HepG2 (cell line): ENCODE data around the gene SUSD6.

Experiments
- BCL6 ChIP-seq: IDR thresholded peaks from 2 replicates; pipeline ENCODE4 v1.6.1; 2016; ENCODE audit warnings: missing genetic modification reagents, missing compliant biosample characterization
- CTCF ChIP-seq: sonication (generic); formaldehyde crosslinking; IDR thresholded peaks from 2 replicates; pipeline ENCODE4 v1.5.0; 2020; ENCODE audit warnings: mild to moderate bottlenecking, missing genetic modification reagents, moderate library complexity
- GABPA ChIP-seq, 2 experiments: IDR thresholded peaks; 2 replicates each; pipeline ENCODE4 v1.6.1; 2011 to 2016; ENCODE audit warnings: low read depth in 2 of 2, low read length in 1 of 2, missing biosample characterization in 1 of 2, missing genetic modification characterization in 1 of 2
- HMGXB4 ChIP-seq, 2 experiments: sonication (generic) in 1 of 2; formaldehyde crosslinking in 1 of 2; IDR thresholded peaks; 2 replicates each; pipeline versions ENCODE4 v1.4.0 to v1.6.1; 2018 to 2020; ENCODE audit warnings: missing genetic modification reagents in 2 of 2, borderline replicate concordance in 1 of 2, low read depth in 1 of 2, mild to moderate bottlenecking in 1 of 2, missing biosample characterization in 1 of 2
- POLR2A ChIP-seq, 2 experiments: IDR thresholded peaks; 2 replicates each; pipeline ENCODE4 v1.6.1; 2011; ENCODE audit warnings: low read depth in 2 of 2, low read length in 2 of 2, mild to moderate bottlenecking in 1 of 2, moderate library complexity in 1 of 2; ENCODE audit not compliant: insufficient read depth in 1 of 2
- SMARCC2 ChIP-seq: fragments of 450-650 bp; IDR thresholded peaks from 2 replicates; pipeline ENCODE4 v1.6.1; 2017; ENCODE audit warnings: antibody characterized with exemption, mild to moderate bottlenecking
- THAP7 ChIP-seq: sonication (generic); formaldehyde crosslinking; IDR thresholded peaks from 2 replicates; pipeline ENCODE4 v1.8.1; 2023; ENCODE audit warnings: mild to moderate bottlenecking, missing genetic modification reagents
- THAP9 ChIP-seq: sonication (generic); formaldehyde crosslinking; IDR thresholded peaks from 2 replicates; pipeline ENCODE4; 2020; ENCODE audit warnings: missing genetic modification reagents, mild to moderate bottlenecking, borderline replicate concordance
- ZBTB21 ChIP-seq: sonication (generic); formaldehyde crosslinking; IDR thresholded peaks from 2 replicates; pipeline ENCODE4 v1.4.0; 2020; ENCODE audit warnings: missing genetic modification reagents
- ZEB1 ChIP-seq: IDR thresholded peaks from 2 replicates; pipeline ENCODE4 v1.6.1; 2012; ENCODE audit warnings: mild to moderate bottlenecking, low read depth, inconsistent platforms; ENCODE audit not compliant: insufficient replicate concordance
- ZNF772 ChIP-seq: sonication (generic); formaldehyde crosslinking; IDR thresholded peaks from 2 replicates; pipeline ENCODE4 v1.5.0; 2020; ENCODE audit warnings: mild to moderate bottlenecking, missing genetic modification reagents

DNA sequence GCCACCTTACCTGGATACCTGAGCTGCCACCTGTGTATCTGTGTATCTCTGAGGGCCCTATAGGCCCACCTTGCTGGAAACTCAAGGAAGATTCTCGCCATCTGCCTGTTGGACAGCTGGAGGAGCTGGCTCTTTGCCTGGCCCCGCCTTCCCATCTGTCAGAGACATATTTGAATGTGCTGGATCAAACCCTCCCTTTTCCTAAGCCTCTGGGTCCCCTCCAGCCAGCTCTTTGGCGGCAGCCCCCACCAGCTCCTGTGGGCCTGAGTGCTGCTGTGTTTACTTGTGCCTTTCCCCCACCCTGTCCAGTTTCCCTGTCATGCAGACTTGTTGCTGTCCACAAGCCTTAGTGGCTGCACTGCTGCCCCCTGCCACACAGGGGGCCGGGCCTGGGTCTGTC is 99.7 kb downstream of the SUSD6 start:
- no peak for TF ChIP-seq SMARCC2
- no peak for TF ChIP-seq CTCF (CRISPR knock-in tag)
- no peak for TF ChIP-seq ZNF772 (CRISPR knock-in tag)
- TF ChIP-seq BCL6 (CRISPR knock-in tag) = no peak
- TF ChIP-seq POLR2A (IDR thresholded peaks at IDR 0.05; ENCODE audit: insufficient read depth in 1 of 2, low read depth in 2 of 2, low read length in 2 of 2) = no peak
- TF ChIP-seq ZEB1 = no peak
- TF ChIP-seq THAP7 (CRISPR knock-in tag) = no peak
- no peak for TF ChIP-seq THAP9
- TF ChIP-seq ZBTB21 (CRISPR knock-in tag) = no peak
- no peak for TF ChIP-seq GABPA (IDR thresholded peaks at IDR 0.05; ENCODE audit: low read depth, low read length)
- no peak for TF ChIP-seq GABPA (CRISPR knock-in tag; IDR thresholded peaks at IDR 0.05; ENCODE audit: low read depth)
- no peak for TF ChIP-seq HMGXB4 (CRISPR knock-in tag; IDR thresholded peaks at IDR 0.05; ENCODE audit: borderline replicate concordance in 1 of 2, low read depth in 1 of 2)
